HG02884 (cell line): ENCODE data around the gene ADARB2.

Source experiments
- ATAC-seq: cut with Tn5 transposase; IDR thresholded peaks from one replicate; pipeline ENCODE4 v1.9.1; 2021; ENCODE audit warnings: mild to moderate bottlenecking, moderate library complexity; ENCODE audit not compliant: unreplicated experiment

Gene ADARB2

DNA sequence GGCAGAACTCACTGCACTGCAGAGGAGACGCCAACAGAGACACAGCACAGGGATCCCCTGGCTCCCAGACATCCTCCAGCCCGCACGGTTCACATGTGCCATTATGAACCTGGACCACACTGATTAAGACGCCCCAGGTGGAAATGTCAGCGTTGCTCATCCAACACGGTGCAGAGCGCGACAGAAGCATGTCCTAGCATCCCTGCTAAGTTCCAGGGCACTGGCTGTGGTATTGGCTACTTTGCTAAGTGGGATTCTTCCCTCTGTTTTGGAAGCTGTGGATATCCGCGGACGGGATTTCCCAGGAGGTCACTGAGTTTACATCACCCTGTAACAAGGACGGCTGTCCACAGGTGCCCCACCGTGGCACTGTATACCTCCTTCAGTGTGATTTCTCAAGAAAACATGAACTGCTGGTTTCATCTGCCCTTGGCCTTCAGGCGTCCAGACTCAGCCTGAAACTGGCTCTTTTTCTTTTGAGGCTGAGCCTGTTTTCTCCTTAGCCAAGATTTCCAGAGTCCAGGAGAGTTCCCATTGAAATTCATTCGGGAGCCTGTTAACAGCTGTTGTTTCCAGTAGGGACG is 357.1 kb downstream of the ADARB2 start:
- ATAC-seq = no peak

DNA sequence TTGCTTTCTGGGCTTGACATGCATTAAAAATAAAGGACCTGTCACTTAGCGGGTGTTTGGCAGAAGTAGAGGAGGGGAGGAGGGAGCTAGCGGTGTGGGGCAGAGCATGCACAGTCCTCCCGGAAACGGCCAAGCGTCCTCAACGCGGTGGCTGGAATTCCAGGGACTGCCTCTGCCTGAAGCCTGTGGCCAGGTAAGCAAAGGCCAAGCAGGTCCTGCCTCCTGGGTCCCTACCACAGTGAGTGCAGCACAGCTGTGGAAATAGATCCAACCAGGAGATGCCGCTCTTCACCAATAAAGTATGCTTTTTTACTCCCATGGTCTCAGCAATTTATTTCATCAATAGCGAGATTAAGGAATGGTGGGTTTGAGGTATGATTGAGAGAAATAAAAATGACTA is 357.7 kb downstream of the ADARB2 start:
- no peak for ATAC-seq

DNA sequence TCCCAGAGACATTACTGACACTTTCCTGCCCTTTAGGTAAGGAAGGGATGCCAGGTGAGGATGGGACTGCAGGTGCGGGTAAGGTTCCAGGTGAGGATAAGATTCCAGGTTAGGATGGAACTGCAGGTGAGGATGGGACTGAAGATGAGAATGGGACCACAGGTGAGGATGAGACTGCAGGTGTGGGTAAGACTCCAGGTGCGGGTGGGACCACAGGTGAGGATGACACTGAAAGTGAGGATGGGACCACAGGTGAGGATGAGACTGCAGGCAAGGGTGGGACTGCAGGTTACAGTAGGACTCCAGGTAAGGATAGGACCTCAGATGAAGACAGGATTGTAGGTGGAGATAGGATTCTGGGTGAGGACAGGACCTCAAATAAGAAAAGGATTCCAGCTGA is 358.9 kb downstream of the ADARB2 start:
- ATAC-seq = no peak

- no peak for ATAC-seq
These were observed 359.5 kb downstream of the ADARB2 start for GRCh38 chr10:1377740-1378397.

DNA sequence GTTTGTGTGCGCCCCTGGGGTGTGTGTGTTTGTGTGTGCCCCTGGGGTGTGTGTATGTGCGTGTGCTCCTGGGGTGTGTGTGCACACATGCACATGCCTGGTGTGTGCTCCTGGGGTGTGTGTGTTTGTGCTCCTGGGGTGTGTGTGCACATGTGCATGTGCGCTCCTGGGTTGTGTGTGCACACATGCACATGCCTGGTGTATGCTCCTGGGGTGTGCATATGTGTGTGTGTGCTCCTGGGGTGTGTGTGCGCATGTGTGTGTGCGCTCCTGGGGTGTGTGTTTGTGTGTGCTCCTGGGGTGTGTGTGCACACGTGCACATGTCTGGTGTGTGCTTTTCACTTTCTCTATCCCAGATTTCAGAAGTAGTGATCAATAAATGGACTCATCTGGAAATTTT is 360.1 kb downstream of the ADARB2 start:
- ATAC-seq = no peak

DNA sequence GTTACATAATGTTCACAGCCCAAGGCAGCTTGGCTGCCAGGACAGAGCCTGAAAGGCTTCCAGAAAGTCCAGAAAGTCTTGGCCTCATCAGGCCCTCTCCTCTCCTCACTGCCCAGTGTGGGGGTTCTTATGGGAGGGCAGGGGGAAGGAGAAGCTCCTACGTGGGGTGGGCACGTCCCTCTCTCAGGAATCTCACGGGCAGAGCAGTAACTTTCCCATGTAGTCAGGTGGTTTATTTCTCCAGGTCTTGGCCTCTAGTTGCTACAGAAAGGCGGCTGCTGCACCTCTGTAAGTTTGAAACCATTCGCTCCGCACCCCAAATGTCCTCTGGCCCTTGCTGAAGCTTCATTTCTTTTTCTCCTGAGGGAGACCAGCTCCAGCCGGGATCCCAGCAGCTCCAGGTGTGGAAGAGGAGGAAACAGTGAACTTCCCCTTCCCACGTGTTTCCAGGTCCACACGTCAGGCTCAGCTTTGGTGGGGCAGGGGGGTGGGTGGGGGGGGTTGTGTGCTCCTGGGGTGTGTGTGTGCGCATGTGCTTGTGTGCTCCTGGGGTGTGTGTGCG is 360.9 kb downstream of the ADARB2 start:
- no peak for ATAC-seq

- ATAC-seq = no peak
These were observed 361.8 kb downstream of the ADARB2 start for GRCh38 chr10:1375346-1376170.

- no peak for ATAC-seq
These were observed 362.6 kb downstream of the ADARB2 start for GRCh38 chr10:1374511-1375345.

GRCh38 chr10:1373287-1373686 is 364.0 kb downstream of the ADARB2 start:
- ATAC-seq = no peak

- no peak for ATAC-seq
These were observed 365.1 kb downstream of the ADARB2 start for GRCh38 chr10:1372212-1372611.

DNA sequence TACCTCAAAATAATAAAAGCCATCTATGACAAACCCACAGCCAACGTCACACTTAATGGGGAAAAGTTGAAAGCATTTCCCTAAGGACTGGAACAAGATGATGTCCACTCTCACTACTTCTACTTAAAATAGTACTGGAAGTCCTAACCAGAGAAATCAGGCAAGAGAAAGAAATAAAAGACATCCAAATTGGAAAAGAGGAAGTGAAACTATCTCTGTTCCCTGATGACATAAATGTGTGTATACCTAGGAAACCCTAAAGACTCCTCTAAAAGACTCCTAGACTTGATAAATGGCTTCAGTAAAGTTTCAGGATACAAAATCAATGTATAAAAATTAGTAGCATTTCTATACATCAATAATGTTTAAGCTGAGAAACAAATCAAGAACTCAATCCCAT is 367.0 kb downstream of the ADARB2 start:
- ATAC-seq = no peak

DNA sequence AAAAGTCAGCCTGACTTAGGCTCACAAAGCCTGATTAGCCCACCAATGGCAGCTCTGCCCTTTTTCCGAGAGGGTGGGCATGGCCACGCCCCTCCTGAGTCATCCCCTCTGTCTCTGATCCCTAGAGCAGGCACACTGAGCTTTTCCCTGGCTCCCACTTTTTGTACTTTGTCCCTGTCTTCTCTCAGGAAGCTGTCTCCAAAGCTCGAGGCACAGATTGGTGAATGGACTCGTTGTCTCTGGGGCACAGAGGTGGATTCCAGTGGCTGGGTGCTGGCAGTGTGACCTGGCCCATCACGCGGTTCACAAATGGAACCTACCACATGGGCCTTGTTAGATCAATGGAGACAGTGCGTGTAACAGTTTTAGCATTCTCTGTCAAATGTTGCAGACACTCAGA is 367.7 kb downstream of the ADARB2 start:
- ATAC-seq = no peak

GRCh38 chr10:1369197-1369596 is 368.1 kb downstream of the ADARB2 start:
- ATAC-seq = no peak

DNA sequence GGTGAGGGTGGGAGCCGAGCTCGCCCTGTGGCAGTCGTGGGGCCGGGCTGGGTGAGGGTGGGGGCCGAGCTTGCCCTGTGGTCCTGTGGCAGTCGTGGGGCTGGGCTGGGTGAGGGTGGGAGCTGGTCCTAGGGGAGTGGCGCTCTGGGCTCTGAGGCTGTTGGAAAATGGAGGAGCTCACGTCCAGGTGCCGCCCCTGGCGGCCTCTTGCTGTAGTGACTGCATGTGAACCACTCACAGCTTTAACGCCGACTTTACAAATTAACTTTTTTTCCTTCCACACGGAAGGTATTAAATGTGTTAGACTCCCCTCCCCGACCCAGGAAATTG is 368.5 kb downstream of the ADARB2 start:
- ATAC-seq = no peak

- ATAC-seq = no peak
These were observed 369.1 kb downstream of the ADARB2 start for GRCh38 chr10:1367938-1368841.

DNA sequence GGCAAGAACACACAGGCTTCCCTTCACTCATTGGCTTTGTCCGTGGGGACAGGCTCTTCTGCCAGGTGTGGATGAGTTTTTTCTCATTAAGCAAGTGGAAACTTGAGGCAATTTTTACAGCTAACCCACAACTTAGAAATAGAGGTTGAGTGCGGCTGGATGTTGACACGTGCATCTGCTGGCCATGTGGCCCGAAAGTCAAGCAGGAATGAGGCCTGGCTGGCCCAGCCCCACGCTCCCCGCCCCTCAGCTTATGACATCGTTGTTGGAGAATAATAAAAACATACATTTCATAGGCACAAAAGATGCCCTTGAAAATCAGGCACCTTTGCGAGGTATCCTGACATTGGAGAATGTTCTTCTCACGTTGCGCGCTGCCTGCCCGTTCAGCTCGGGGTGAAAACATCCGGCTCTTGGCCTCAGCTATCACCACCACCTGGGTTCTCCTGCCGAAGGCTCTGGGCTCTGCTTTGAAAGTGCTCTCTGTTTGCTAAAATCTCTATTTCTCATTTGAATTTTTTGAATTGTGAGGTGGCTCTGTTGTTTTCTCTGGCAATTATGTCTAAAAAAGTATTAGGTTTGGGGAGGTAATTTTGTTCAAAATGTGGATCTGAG is 370.4 kb downstream of the ADARB2 start:
- no peak for ATAC-seq

GRCh38 chr10:1366322-1366691 is 371.0 kb downstream of the ADARB2 start:
- ATAC-seq = no peak

DNA sequence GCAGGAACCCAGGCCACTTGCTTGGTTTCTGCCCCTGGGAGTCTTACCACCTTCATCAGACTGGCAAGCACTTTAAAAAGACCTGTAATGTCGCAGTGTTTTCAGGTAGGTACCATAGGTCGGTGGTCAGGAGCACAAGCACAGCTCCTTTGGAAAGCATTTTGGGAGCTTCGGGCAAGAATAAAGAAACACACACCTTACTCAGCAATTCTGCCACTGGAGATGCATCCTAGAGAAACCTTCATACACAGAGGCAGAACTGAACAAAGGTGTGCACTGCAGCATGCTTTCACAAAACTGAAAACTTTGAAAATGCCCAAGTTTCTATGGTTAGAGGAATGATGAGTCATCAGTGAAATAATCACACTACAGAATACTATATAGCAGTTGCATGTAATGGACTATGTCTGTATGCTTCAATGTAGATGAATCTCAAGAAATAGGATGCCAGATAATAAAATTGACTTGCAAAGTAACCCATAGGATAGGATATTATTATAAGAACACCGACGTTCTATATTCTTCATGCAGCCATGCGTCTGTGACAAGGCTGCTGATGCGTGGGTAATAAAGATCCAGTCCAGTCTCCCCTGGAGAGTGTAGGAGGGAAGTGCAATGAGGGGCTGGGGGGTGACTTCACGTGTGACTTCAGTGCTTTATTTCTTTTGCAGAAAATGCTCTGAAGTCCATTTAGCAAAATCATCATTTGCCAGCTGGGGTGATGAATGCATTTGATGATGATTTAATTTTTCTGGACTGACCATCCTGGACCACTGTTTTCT is 371.6 kb downstream of the ADARB2 start:
- no peak for ATAC-seq
